HG03159 (cell line): ENCODE results near the gene HLA-DRB5.
"Not testable (repeated sequence)": the region's sequence is repeated elsewhere in the genome, so short reads cannot be mapped to it uniquely, and the experiment has no call there.

Experiments used
- ATAC-seq: cut with Tn5 transposase; IDR thresholded peaks from one replicate; pipeline ENCODE4 v1.9.1; 2021; ENCODE audit warnings: mild to moderate bottlenecking, moderate library complexity; ENCODE audit not compliant: unreplicated experiment

Gene HLA-DRB5

GRCh38 chr6:32529697-32530430, at the start of gene HLA-DRB5:
Gene HLA-DRB5, minus strand, starts transcription at chr6:32530287. Its CDS starts 63 bp downstream, at chr6:32530224.
- no peak for ATAC-seq

DNA sequence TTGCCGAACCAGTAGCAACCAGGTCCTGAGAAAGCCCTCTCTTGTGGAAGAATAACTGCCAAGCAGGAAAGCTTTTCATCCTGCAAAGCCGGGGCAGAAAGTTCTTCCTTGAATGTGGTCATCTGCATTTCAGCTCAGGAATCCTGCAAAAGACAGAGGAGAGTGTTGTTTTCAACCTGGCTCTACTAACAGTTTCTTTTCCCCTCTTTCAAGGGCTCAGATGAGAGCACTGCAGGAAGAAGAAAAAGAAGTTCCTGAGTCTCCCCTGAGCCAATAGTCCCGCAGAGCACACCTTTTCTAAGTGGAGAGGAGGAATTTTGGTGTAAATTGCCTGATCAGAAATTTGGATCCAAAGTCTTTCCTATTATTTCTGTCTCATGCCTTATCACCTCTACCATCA, 48.9 kb upstream of the HLA-DRB5 start:
- ATAC-seq, result no peak

GRCh38 chr6:32577493-32577892, 47.4 kb upstream of the HLA-DRB5 start:
- ATAC-seq, result not testable (repeated sequence)

- no peak for ATAC-seq
Measured at GRCh38 chr6:32576250-32576649, 46.2 kb upstream of the HLA-DRB5 start.

- no peak for ATAC-seq
Measured at GRCh38 chr6:32570363-32570905, 40.3 kb upstream of the HLA-DRB5 start.

- ATAC-seq, result no peak
Measured at GRCh38 chr6:32568561-32568960, 38.5 kb upstream of the HLA-DRB5 start.

DNA sequence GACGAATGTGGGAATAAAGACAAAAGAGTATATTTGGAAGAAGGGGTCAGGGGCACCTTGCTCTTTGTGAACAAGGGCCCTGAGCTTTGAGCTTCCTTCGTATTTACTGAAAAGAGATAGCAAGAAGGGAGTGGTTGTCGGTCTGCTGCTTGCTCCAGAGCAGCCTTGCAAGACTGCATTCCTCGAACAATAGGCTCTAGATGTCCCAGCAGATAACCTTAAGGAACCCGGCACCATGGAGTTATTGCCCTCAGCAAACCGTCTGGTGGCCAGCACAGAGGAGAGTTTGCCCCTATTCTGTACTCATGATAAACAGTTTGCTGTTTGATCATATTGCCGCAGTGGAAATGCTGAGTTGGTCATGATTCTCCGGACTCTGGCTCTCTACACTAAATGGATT, 36.9 kb upstream of the HLA-DRB5 start:
- no peak for ATAC-seq

DNA sequence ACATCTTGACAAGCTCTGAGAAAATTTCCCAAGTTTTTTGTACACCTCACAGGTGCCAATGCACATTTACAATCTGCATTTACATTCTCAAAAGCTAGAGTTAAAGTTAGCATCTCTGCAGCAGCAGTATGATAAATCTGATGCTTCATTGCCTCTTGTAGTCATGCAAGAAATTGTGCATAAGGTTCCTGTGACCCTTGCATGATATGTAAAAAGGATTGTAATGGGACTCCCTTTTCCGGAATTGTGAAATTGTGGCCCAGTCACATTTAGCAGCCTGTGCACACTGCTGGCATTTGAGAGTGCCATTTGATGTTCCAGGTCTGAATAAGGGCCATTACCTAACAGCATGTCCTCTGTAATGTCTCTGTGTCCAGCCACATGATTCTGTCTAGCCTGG, 35.4 kb upstream of the HLA-DRB5 start:
- no peak for ATAC-seq

- no peak for ATAC-seq
Measured at GRCh38 chr6:32562940-32563339, 32.9 kb upstream of the HLA-DRB5 start.

DNA sequence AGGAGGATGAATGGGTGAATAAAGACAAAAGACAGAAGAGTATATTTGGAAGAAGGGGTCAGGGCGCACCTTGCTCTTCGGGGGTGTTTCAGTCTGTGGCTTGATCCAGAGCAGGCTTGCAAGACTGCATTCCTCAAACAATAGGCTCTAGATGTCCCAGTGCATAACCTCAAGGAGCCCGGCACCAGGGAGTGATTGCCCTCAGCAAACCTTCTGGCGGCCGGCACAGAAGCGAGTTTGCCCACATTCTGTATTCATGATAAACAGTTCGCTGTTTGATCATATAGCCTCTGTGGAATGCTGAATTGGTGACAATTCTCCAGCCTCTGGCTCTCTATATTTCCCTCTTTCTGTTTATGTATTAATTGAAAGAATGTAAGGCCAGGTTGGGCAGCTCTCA, 29.7 kb upstream of the HLA-DRB5 start:
- ATAC-seq, result no peak

DNA sequence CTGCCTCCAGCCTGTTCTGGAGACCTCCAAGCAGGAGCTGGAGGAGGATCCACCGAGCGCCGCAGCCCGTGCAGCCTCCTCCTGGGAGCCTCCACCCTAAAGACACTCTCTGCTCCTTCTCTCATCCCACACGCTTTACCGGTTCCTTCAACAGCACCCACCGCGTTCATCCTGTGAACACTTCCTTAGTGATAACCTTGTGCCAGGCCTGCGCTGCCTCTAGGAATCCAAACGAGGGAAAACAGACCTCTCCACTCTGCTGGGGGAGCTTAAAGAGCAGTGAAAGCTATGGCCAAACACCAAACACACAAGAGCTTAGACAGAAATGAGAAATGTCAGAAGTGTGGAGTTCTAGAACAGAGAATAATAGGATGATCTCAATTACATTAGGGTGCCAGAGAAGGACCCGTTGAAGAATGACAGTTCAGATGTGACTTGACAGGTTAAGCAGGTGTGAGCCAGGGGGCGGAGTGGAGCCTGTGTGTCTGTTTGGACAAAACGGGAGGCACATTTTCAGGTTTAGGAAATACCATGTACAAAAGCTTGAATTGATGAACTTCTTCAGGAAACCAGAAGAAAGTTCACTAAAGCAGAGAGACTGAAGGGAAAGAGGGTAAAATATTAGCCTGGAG, 28.5 kb upstream of the HLA-DRB5 start:
- ATAC-seq, result no peak

- ATAC-seq, result no peak
Measured at GRCh38 chr6:32554116-32554965, 24.3 kb upstream of the HLA-DRB5 start.

DNA sequence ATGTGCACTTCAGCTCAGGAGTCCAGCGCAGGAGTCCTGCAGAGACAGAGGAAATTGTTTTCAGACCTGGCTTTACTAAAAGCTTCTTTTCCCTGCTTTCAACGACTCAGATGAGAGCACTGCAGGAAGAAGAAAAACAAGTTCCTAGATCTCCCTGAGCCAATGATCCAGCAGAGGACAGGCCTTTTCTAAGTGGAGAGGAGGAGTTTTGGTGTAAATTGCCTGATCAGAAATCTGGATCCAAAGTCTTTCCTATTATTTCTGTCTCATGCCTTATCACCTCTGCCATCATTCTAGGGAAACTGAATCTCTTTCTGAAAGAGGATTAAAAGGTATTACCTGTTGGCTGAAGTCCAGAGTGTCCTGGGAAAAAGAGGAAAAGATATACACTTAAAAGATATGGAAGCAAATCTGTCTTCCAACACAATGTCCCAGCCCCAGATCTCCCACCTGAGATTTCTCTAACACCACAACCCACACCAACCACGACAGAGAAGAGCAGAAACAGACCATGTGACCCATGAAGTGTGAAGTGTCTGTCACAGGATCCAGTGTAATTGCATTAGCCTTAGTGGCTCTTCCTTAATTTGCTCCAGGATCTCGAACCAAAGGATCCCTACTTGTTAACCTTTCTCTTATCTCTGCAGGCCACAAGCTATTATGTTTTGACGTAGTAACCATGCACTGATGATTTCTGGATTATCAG, 23.1 kb upstream of the HLA-DRB5 start:
- ATAC-seq, result no peak

DNA sequence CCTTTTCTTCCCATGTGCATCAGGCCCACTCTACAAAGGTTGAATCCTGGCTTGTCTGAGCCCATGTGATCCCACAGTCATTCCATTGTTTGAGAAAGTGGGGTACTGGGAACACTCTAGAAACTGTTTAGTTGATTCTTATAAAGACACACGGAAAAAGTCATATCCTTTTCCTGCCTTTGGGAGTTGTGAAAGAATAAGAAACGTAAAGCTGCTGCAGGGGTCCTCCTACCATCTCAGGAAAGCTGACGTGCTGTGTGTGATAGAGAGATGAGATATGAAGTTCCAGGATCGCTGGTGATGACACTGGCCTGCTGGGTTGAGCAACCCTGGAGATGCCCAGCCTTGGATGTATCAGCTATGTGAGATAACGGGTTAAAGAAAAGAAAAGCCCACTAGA, 21.3 kb upstream of the HLA-DRB5 start:
- no peak for ATAC-seq

GRCh38 chr6:32539839-32540238, 9.8 kb upstream of the HLA-DRB5 start:
- ATAC-seq, result no peak

GRCh38 chr6:32530431-32530793, 325 bp upstream of the HLA-DRB5 start:
- ATAC-seq, result not testable (repeated sequence)

GRCh38 chr6:32522302-32523047, 7.6 kb downstream of the HLA-DRB5 start:
- ATAC-seq, result no peak

DNA sequence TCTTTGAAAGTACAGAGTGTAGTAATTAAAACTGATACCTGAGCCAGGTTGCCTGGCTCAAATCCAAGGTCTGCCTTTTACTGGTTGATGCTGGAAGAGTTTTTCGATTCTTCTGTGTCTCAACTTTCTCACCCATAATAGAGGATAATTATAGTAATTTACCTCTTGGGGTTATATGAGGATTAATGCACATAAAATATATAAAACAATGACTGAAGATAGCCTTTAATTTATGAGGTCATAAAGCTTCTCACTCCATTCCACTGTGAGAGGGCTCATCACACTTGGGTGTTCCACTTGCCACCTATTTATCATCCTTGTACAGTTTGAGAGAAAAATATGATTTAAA, 10.2 kb downstream of the HLA-DRB5 start:
- no peak for ATAC-seq

GRCh38 chr6:32519118-32519909, 10.8 kb downstream of the HLA-DRB5 start:
- no peak for ATAC-seq
